GM20431 (cell line): ENCODE measurements around the gene INO80C.

Source experiments
- in situ Hi-C: fragments of 300-500 bp; cut with MseI, MboI; formaldehyde crosslinking; loops from one replicate; pipeline ENCODE4 v1.15.0; 2020; ENCODE audit warnings: low sequenced_read_pairs; ENCODE audit not compliant: unreplicated experiment

INO80C gene

GRCh38 chr18:35436076-35436649 is 61.6 kb downstream of the INO80C start:
- in situ Hi-C loops: no loop called here

GRCh38 chr18:35435401-35435800 is 62.4 kb downstream of the INO80C start:
- in situ Hi-C loops: no loop called here

GRCh38 chr18:35432565-35433001 is 65.2 kb downstream of the INO80C start:
- in situ Hi-C loops: no loop called here

- in situ Hi-C loops: no loop called here
Measured at GRCh38 chr18:35431374-35431741, 66.4 kb downstream of the INO80C start.

- in situ Hi-C loops: no loop called here
Measured at GRCh38 chr18:35430721-35431373, 66.9 kb downstream of the INO80C start.

- in situ Hi-C loops: no loop called here
Measured at GRCh38 chr18:35426786-35427185, 71.0 kb downstream of the INO80C start.

- in situ Hi-C loops: loop anchor here (25.0 kb wide), 2 partner anchors 313 to 513 kb away; no protein-coding TSS in a partner anchor
Measured at GRCh38 chr18:35424356-35424755, 73.4 kb downstream of the INO80C start.

- in situ Hi-C loops: loop anchor here (25.0 kb wide), 2 partner anchors 315 to 515 kb away; no protein-coding TSS in a partner anchor
Measured at GRCh38 chr18:35422237-35422636, 75.5 kb downstream of the INO80C start.

GRCh38 chr18:35418610-35419009 is 79.2 kb downstream of the INO80C start:
- in situ Hi-C loops: loop anchor here (25.0 kb wide), 2 partner anchors 319 to 519 kb away; no protein-coding TSS in a partner anchor
